OCI-M1 (cell line): ENCODE results near the gene FASN.
"Not testable (repeated sequence)": the region's sequence is repeated elsewhere in the genome, so short reads cannot be mapped to it uniquely, and the experiment has no call there.

ENCODE experiments used
- DNase-seq: peaks from one replicate; lab custom pipeline; 2025; lab: John Stamatoyannopoulos, UW

The FASN gene

GRCh38 chr17:82041144-82041814, 56.8 kb downstream of the FASN start:
- DNase-seq: no peak

DNA sequence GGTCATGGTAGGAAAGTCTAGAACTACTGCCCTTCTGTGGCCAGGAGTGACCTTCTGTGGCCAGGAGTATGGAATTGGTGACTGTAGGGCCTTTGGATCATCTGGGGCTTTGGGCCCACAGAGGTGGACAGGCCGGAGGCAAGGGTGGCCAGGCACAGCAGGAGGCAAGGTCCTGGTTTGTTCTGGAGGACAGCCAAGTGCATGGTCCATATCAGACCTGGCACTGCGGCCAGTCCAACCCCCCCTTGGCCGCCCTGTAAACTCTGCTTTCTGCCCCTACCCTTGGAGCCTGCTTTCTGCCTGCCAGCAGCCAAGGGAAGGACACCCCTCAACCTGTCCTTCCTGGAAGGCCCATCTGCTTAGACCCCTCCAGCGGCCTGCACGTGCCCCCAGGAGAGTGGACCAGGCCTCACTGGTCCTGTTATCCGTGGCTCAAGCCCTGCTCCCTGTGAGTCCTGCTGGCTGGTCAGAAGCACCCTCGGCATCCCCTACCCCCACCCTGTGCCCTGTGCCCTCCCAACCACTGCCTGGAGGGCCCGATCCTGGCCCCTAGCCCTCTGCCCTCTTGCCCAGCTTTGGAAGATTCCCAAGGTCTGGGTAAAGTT, 58.2 kb downstream of the FASN start:
- no peak for DNase-seq

- not testable (repeated sequence) for DNase-seq
These were observed 59.1 kb downstream of the FASN start for GRCh38 chr17:82038796-82039409.

DNA sequence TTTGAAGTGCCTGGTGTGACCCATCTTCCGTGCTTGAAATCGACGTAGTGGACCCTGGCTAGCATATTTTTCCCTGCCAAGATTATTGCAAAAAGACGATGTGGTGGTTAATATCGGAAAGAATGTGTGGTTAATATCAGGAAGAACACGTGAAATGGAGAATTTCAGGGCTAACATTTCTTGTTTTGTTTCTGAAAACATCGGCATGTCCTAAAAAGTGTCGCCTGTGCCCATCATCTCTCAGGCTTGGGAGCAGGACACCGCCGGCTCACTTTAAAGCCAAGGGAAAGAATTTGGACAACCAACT, 60.2 kb downstream of the FASN start:
- DNase-seq: no peak

GRCh38 chr17:82037092-82037888, 60.7 kb downstream of the FASN start, which contains the start of gene DCXR:
TSS of gene DCXR (minus strand) at chr17:82037697. CDS start at chr17:82037682, 15 bp downstream.
- DNase-seq: peak; percentile 97

- DNase-seq: no peak
These were observed 61.4 kb downstream of the FASN start for GRCh38 chr17:82036634-82037091.

DNA sequence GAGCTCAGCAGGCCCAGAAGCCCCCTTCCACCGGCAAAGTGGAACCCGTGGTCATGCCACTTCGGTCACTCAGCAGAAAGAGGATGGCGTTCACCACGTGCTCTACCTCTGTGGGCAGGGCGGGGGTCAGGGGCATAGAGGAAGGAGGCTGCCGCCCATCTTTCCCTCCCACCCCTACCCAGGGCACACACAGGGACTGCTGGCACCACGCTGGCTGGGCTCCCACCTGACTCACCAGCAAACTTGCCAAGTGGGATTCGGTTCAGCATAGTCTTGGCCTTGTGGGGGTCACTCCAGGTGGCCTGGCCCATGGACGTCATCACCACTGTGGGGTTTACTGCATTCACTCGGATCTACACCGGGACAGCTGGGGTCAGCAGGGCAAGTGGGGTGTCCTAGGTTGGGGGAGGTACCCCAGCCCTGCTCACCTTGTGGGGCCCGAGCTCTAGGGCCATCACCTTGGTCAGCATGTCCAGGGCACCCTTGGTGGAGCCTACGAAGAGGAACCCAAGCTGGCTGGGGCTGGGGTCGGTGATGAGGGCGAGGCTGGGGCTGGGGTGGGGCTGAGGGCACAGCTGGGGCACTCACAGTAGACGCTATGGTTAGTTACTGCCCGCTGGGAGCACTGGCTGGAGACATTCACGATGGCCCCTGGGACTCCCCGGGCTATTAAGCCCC, 61.9 kb downstream of the FASN start:
- DNase-seq: no peak

- DNase-seq: no peak
These were observed 62.5 kb downstream of the FASN start for GRCh38 chr17:82035488-82035887.

- no peak for DNase-seq
These were observed 63.5 kb downstream of the FASN start for GRCh38 chr17:82034371-82035011.

DNA sequence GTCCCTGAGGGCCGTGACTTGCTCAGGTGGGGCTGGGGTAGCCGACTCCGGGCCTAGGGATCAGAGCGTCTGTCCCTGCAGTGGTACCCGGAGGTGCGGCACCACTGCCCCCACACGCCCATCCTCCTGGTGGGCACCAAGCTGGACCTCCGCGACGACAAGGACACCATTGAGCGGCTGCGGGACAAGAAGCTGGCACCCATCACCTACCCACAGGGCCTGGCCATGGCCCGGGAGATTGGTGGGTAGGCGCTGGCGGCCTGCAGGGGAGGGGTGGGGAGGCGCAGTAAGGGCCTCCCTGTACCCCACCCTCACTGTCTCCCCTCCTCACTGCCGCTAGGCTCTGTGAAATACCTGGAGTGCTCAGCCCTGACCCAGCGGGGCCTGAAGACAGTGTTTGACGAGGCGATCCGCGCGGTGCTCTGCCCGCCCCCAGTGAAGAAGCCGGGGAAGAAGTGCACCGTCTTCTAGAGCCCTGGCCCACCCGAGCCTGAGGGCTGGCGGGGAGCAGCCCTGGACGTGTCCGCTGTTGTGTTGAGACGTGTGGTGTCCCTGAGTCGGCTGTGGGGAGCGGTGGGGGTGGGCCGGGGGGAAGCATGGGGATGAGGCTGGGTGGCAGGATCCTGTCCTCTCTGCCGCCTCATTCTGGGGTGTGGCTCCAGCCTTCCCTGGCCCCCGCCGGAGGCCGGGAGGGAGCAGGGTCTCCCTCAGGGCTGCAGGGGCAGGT, 64.5 kb downstream of the FASN start:
- no peak for DNase-seq

DNA sequence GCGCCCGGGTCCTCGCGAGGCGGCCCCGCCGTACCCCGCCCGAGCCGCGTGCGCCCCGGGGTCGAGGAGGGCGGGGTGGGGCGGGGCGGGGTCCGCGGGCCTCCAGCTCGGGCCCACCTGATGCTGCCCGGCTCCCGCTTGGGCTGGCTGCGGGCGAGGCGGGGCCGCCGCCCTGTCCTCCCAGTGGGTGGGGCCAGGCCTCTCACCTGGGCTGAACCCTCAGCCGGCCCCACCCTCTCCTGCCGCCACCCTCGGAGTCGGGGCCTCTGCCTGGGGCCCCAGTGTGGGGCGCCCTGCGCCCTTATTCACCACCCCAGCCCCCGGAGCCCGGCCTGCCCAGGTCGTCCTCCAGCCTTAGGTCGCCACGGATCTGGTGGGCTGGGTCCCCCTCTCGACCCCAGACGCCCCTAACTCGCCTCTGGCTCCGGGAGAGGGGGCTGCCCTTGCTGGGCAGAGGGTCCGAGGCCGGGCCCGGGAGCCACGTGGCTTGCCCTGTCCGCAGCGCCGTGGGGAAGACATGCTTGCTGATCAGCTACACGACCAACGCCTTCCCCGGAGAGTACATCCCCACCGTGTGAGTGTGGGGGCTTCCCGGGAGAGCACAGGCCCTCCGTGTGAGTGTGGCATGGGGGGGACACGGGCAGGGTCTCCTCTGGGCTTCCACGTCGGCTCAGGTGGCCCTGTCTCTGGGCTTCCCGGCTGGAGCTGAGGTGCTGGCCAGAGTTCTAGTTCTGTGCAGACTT, 66.0 kb downstream of the FASN start:
- peak; percentile 13 for DNase-seq

DNA sequence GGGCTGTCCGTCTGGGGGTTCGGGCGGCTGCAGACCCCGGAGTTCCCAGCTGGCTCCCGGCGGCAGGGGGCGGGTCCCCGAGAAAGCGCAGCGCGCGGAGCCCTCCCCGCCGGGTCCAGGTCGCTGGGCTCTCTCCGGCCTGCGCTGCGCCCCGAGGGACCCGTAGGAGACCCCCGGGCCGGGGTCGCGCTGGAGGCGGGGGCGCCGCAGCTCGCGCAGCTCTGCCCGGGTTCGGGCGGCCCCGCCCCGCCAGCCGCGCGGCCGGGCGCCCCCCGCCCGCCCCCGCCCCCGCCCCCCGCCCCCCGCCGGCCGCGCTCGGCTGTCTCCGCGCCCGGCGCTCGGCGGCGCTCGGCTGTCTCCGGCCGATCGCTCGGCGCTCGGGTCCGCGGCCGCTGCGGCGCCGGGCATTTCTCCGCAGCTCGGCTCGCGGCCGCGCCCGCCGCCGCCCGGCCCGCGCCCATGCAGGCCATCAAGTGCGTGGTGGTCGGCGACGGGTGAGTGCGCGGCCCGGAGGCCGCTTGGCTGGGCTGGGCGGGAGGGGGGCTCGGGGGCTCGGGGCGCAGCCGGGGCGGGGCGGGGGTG, 66.6 kb downstream of the FASN start, which contains the start of gene RAC3:
TSS of gene RAC3 (plus strand) at position 376 of the 582 bp plus-strand sequence. CDS start at position 460, 84 bp downstream.
- DNase-seq: peak; percentile 59

DNA sequence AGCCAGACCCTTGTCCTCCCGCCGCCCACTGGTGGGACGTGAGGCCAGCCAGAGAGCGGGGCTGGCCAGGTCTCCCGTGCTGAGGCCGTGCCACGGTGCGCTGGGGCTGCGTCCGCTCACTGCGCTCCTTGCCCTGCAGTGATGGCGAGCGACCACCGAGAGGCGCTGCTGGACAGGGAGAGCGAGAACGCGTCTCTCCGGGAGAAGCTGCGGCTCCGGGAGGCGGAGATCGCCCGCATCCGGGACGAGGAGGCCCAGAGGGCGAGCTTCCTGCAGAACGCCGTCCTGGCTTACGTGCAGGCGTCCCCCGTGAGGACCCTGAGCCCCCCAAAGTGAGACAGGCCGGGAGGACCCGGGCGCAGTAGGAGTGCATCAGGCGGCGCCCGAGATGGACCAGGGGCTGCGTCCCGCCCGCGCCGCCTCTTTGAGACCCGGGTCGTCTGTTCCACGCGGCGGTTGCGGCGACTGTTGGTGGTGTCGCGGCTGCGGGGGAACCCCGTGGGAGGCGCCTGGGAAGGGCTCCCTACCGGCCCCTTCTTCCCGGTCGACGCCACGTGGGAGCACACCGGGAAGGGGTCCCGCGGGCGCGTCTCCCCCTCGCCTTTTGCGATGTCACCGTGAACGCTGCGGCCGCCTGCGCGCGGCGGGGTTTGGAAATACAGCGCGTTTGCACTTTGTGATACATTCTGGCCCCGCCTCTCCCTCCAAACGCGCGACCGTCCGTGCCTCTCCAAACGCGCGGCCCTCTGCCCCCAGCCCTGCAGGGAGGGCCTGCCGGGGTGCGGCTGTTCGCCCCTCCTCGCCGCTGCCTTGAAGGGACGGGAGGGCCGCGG, 67.3 kb downstream of the FASN start:
- peak; percentile 90 for DNase-seq

DNA sequence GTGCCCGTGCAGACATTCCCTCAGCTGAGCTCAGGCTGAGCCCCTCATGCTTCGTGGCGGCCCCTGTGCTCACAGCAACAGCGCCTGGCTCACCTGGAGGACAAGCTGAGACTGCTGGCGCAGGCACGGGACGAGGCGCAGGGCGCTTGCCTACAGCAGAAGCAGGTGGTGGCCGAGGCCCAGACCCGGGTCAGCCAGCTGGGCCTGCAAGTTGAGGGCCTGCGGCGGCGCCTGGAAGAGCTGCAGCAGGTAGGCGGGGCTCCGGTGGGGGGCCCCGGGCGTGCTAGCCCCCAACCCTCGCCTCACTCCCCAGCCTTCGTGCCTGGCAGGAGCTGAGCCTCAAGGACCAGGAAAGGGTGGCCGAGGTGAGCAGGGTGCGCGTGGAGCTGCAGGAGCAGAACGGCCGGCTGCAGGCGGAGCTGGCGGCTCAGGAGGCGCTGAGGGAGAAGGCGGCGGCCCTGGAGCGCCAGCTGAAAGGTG, 68.0 kb downstream of the FASN start:
- DNase-seq: no peak

DNA sequence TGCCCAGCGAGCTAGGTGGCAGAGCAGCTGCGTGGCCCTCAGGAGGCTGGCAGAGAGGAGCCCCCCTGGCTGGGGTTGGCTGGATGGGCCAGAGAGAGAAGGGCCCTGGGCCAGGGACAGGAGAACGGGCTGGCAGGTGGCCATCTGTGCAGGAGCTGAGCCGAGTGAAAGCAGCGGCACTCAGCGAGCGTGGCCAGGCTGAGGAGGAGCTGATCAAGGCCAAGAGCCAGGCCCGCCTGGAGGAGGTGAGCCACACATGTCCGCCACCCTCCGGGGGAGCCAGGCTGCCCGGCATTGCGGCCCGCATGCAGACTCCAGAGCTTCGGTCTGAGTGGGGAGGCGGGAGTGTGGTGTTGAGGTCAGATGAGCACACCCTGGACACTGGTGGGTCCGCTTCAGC, 68.6 kb downstream of the FASN start:
- no peak for DNase-seq

DNA sequence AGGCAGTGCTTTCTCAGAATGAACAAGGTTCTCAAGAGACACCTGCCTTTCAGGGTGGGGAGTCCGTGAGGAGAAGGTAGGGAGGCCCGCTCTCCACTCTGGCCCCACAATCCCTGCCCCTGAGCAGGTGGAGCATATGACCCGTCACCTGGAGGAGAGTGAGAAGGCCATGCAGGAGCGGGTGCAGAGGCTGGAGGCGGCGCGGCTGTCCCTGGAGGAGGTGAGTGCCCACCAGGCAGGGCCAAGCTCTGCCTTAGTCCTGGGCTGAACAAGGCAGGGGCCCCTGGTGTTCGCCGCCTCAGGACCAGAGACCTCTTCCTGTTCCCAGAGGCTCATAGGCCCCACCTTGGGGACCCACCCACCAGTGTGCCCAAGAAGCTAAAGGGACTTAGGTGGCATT, 69.1 kb downstream of the FASN start:
- DNase-seq: no peak
